ENCODE data around the gene GAB2. TPM values are rescaled to one million over a fixed set of nuclear protein-coding genes. Genes with fewer than 3 reads are reported as not detected.

GAB2 gene
- total RNA-seq, 1 experiment from 2014 or later, result 3.3 TPM

- WGBS (ENCODE audit: extremely low coverage, insufficient read length, low lambda C conversion rate), result no CpG with 5 or more reads among the region's 1 CpG
- no peak overlapping the region for H3T11ph ChIP-seq (ENCODE audit: low read length)
- TF ChIP-seq CTCF (conservative IDR thresholded peaks at IDR 0.05), result no peak
- no peak overlapping the region for H4K8ac ChIP-seq (replicated peaks; ENCODE audit: insufficient read length, low read depth, low read length)
- H3K27me3 Mint-ChIP-seq (ENCODE audit: low read depth), result no peaks in the 10 kb centered on the region
- no peaks in the 10 kb centered on the region for H3K23me2 ChIP-seq (ENCODE audit: insufficient read length, low read depth, low read length, poor library complexity, severe bottlenecking)
- H3K14ac ChIP-seq (ENCODE audit: insufficient read depth, low read length), result no peak overlapping the region
- H3K36me3 Mint-ChIP-seq (ENCODE audit: insufficient read depth in 1 of 3, low read depth in 3 of 3), result no peaks in the 10 kb centered on the region
- H3K79me1 ChIP-seq (ENCODE audit: insufficient read depth, low read depth, low read length, poor library complexity, severe bottlenecking), result no peaks in the 10 kb centered on the region
- no peak overlapping the region for H3K23ac ChIP-seq (ENCODE audit: insufficient read length, low read depth, low read length)
- no peak for DNase-seq
- no peaks in the 10 kb centered on the region for H3K27me3 ChIP-seq (ENCODE audit: insufficient read depth, low read length)
- no peak overlapping the region for H3K27ac Mint-ChIP-seq
- H2AK5ac ChIP-seq (ENCODE audit: insufficient read length, low read length), result no peak overlapping the region
- H2BK12ac ChIP-seq (ENCODE audit: insufficient read length, low read depth, low read length), result no peak overlapping the region
- no peak overlapping the region for H2BK5ac ChIP-seq (ENCODE audit: insufficient read length, low read length)
- H2BK20ac ChIP-seq (ENCODE audit: low read depth, low read length, poor library complexity, severe bottlenecking), result no peak overlapping the region
- H4K5ac ChIP-seq (ENCODE audit: insufficient read length, low read depth, low read length), result no peak overlapping the region
- no peaks in the 10 kb centered on the region for H3K4me1 ChIP-seq (ENCODE audit: insufficient read depth, low read length)
- H3K56ac ChIP-seq (ENCODE audit: insufficient read length, low read depth, low read length), result no peak overlapping the region
- H3K4me1 Mint-ChIP-seq, result no peaks in the 10 kb centered on the region; a peak in 1 of 4 replicates
- H3K79me2 ChIP-seq (ENCODE audit: insufficient read depth, low read length), result no peaks in the 10 kb centered on the region
- H3K9ac ChIP-seq (ENCODE audit: extremely low read depth, insufficient read length, low read length), result no peak overlapping the region
- H4K20me1 ChIP-seq (ENCODE audit: control insufficient read depth, insufficient read depth, insufficient read length), result no peaks in the 10 kb centered on the region
- no peaks in the 10 kb centered on the region for H3K9me3 Mint-ChIP-seq
- no peak overlapping the region for H3K4me2 ChIP-seq (ENCODE audit: insufficient read depth, insufficient read length, low read length)
- no peaks in the 10 kb centered on the region for H3K9me3 ChIP-seq (ENCODE audit: control insufficient read depth, low read depth, low read length)
- H3K18ac ChIP-seq (ENCODE audit: insufficient read length, low read depth, low read length), result no peak overlapping the region
- H3K4ac ChIP-seq (ENCODE audit: low read depth, low read length), result no peak overlapping the region
- no peak overlapping the region for H3K4me3 Mint-ChIP-seq
- H2BK120ac ChIP-seq (ENCODE audit: low read depth, low read length, poor library complexity, severe bottlenecking), result no peak overlapping the region
- H2AFZ ChIP-seq (ENCODE audit: low read length), result no peak overlapping the region
- H2BK15ac ChIP-seq (ENCODE audit: low read depth, low read length), result no peak overlapping the region
- no peak overlapping the region for H3K27ac ChIP-seq (ENCODE audit: insufficient read length, low read depth, low read length)
- no peak overlapping the region for H4K91ac ChIP-seq (ENCODE audit: insufficient read length, low read depth, low read length)
Observed at GRCh38 chr11:78282821-78283220, 134.8 kb downstream of the GAB2 start.

Data from H9 (cell line).